Transverse colon (tissue), 4 donors: Measurements from ENCODE around the gene MTHFD1. TPM values are rescaled to one million over a fixed set of nuclear protein-coding genes. Genes with fewer than 3 reads are reported as not detected.
A peak's percentile ranks its signal among the peaks of the same experiment; 100 is the strongest.

ENCODE experiments used
- DNase-seq: peaks from one replicate; pipeline ENCODE4 v3.0.0-alpha.2; 2019
- H3K27ac ChIP-seq, 4 donors: fragments of 200-600 bp; sonication (generic); 2 replicates each; pipeline ENCODE4 v1.5.1; 2016 to 2018; ENCODE audit warnings: inconsistent platforms in 4 of 4
- H3K27me3 ChIP-seq: fragments of 200-600 bp; sonication (generic); 2 replicates; pipeline ENCODE4 v1.5.1; 2017; ENCODE audit warnings: inconsistent platforms
- H3K36me3 ChIP-seq, 4 donors: fragments of 200-600 bp; sonication (generic); 2 replicates each; pipeline ENCODE4 v1.5.1; 2017 to 2019; ENCODE audit warnings: inconsistent platforms in 4 of 4
- H3K4me1 ChIP-seq, 4 donors: fragments of 200-600 bp; sonication (generic); 2 replicates each; pipeline ENCODE4 v1.5.1; 2017 to 2020; ENCODE audit warnings: inconsistent platforms in 4 of 4
- H3K4me3 ChIP-seq, 4 donors: fragments of 200-600 bp; sonication (generic); 1 replicate in 1 of 4; 2 replicates in 3 of 4; pipeline versions ENCODE4 v1.5.1 to v1.6.1; 2017 to 2019; ENCODE audit warnings: inconsistent platforms in 4 of 4
- H3K9me3 ChIP-seq, 2 donors: fragments of 200-600 bp; sonication (generic); 2 replicates each; pipeline ENCODE4 v1.5.1; 2017 to 2019; ENCODE audit warnings: inconsistent platforms in 2 of 2
- CTCF ChIP-seq, 5 experiments: fragments of 200-600 bp in 3 of 5; fragments of 450-650 bp in 2 of 5; sonication (generic) in 3 of 5; IDR thresholded peaks; 1 replicate in 2 of 5; 2 replicates in 3 of 5; pipeline ENCODE4 v1.5.1; 2016 to 2017; ENCODE audit warnings: antibody characterized with exemption in 5 of 5, inconsistent platforms in 3 of 5, mild to moderate bottlenecking in 2 of 5, moderate library complexity in 1 of 5
- EP300 ChIP-seq: sonication (generic); formaldehyde crosslinking; IDR thresholded peaks from one replicate; pipeline ENCODE4 v1.6.1; 2017; ENCODE audit warnings: antibody characterized with exemption, low read depth
- POLR2A ChIP-seq: fragments of 450-650 bp; IDR thresholded peaks from one replicate; pipeline ENCODE4 v1.6.1; 2016; ENCODE audit warnings: antibody characterized with exemption, mild to moderate bottlenecking, moderate library complexity
- POLR2AphosphoS5 ChIP-seq, 3 donors: sonication (generic); formaldehyde crosslinking; IDR thresholded peaks; one replicate each; pipeline ENCODE4 v1.6.1; 2016; ENCODE audit warnings: antibody characterized with exemption in 3 of 3
- WGBS, 2 donors: methylation state at CpG; one replicate each; pipeline ENCODE4 v1.1.5; 2018; ENCODE audit warnings: low coverage in 1 of 2; 5-methylcytosine and 5-hydroxymethylcytosine counted together
- in situ Hi-C, 4 donors: fragments of 200-750 bp; cut with MboI; loops; one replicate each; pipeline versions ENCODE4 v1.15.0 to v1.15.1; 2017; ENCODE audit warnings: low sequenced_read_pairs in 3 of 4, low pct_ligation_motif_present in 1 of 4, low pct_unique_long_range_greater_than_20kb in 1 of 4
- intact Hi-C: fragments of 100-400 bp; cut with DNase I; formaldehyde crosslinking; loops from one replicate; pipeline ENCODE4 v1.15.1; 2023; ENCODE audit warnings: low total_unique reads
- total RNA-seq, 4 donors: library from RNA; depleted of rRNA; stranded (reverse); fragments of >200 nt; gene quantifications; one replicate each; pipeline ENCODE4 v1.1.0, GENCODE V29; 2016

Gene MTHFD1
- total RNA-seq, 4 donors from 2014 or later, result 20.5 to 92.0 (median 37.7) TPM

- Histone ChIP-seq H3K9me3 (no peaks in the 10 kb centered on the region), H3K27me3 (no peaks in the 10 kb centered on the region), H3K36me3 (no peaks in the 10 kb centered on the region), H3K27ac (peak overlapping the region in 2 of 4 donors; percentile 78 to 92), H3K4me1 (peaks cover 5 to 36% (median 15%) of the 10 kb centered on the region in 4 donors), H3K4me3 (no peak overlapping the region)
- in situ Hi-C loops (no loop called here), intact Hi-C loops (no loop called here)
- no peak for DNase-seq
- no peak for TF ChIP-seq CTCF (IDR thresholded peaks at IDR 0.05)
- TF ChIP-seq EP300, result no peak
- no peak for TF ChIP-seq POLR2A
- TF ChIP-seq POLR2AphosphoS5 (IDR thresholded peaks at IDR 0.05), result no peak
Measured at GRCh38 chr14:64467566-64467965, 79.4 kb downstream of the MTHFD1 start.

- H3K9me3 ChIP-seq, result no peaks in the 10 kb centered on the region
- in situ Hi-C loops (no loop called here), intact Hi-C loops (no loop called here)
- no peaks in the 10 kb centered on the region for H3K36me3 ChIP-seq
- H3K4me1 ChIP-seq, result peaks cover 5 to 36% (median 15%) of the 10 kb centered on the region in 4 donors
- H3K27me3 ChIP-seq, result no peaks in the 10 kb centered on the region
- no peak for DNase-seq
- H3K4me3 ChIP-seq, result no peak overlapping the region
- TF ChIP-seq POLR2AphosphoS5 (IDR thresholded peaks at IDR 0.05) (no peak), POLR2A (no peak), EP300 (no peak), CTCF (IDR thresholded peaks at IDR 0.05) (no peak)
- 60 to 76% methylated on average over 3 of the region's 3 CpGs for WGBS, 2 donors
- H3K27ac ChIP-seq, result peak overlapping the region in 1 of 4 donors; percentile 37
Measured at GRCh38 chr14:64468451-64468850, 80.3 kb downstream of the MTHFD1 start.

- TF ChIP-seq CTCF (IDR thresholded peaks at IDR 0.05), result no peak
- TF ChIP-seq POLR2AphosphoS5 (IDR thresholded peaks at IDR 0.05), result no peak
- no peak for TF ChIP-seq POLR2A
- no peak for TF ChIP-seq EP300
- in situ Hi-C loops, result loop anchor here in 2 of 4 donors (10.0 kb wide), 1 partner anchor 129 kb away; no protein-coding TSS in a partner anchor
- DNase-seq, result no peak
- intact Hi-C loops, result no loop called here
- Histone ChIP-seq H3K36me3 (no peaks in the 10 kb centered on the region), H3K9me3 (no peaks in the 10 kb centered on the region), H3K4me3 (no peak overlapping the region), H3K27ac (no peak overlapping the region), H3K27me3 (no peaks in the 10 kb centered on the region), H3K4me1 (peaks cover 0 to 5% (median 0%) of the 10 kb centered on the region in 4 donors)
- 22 to 52% methylated on average over 1 to 2 of the region's 2 CpGs for WGBS, 2 donors
Measured at GRCh38 chr14:64474041-64474440, 85.9 kb downstream of the MTHFD1 start.

GRCh38 chr14:64474698-64475097 is 86.5 kb downstream of the MTHFD1 start:
- no peak for DNase-seq
- in situ Hi-C loops (loop anchor here in 3 of 4 donors (10.0 to 25.0 kb wide), 2 partner anchors 130 to 137 kb away; no protein-coding TSS in a partner anchor), intact Hi-C loops (no loop called here)
- Histone ChIP-seq H3K4me3 (no peak overlapping the region), H3K36me3 (no peaks in the 10 kb centered on the region), H3K27ac (no peak overlapping the region), H3K27me3 (no peaks in the 10 kb centered on the region), H3K4me1 (peaks cover 0 to 1% (median 0%) of the 10 kb centered on the region in 4 donors), H3K9me3 (no peaks in the 10 kb centered on the region)
- TF ChIP-seq POLR2AphosphoS5 (IDR thresholded peaks at IDR 0.05), result no peak
- no peak for TF ChIP-seq EP300
- TF ChIP-seq POLR2A, result no peak
- TF ChIP-seq CTCF (IDR thresholded peaks at IDR 0.05), result no peak
- 70 to 78% methylated on average over 4 of the region's 4 CpGs for WGBS, 2 donors
